ENCODE measurements around the gene TTYH2. TPM values are rescaled to one million over a fixed set of nuclear protein-coding genes. Genes with fewer than 3 reads are reported as not detected.
A peak's percentile ranks its signal among the peaks of the same experiment; 100 is the strongest.

TTYH2 gene
- total RNA-seq, 2 experiments from 2014 or later = 3.1 to 3.8 TPM

- Histone ChIP-seq H3K36me3 (ENCODE audit: insufficient read depth, low read length) (no peaks in the 10 kb centered on the region), H2AFZ (ENCODE audit: low read length) (no peak overlapping the region), H3K4me2 (ENCODE audit: low read length) (no peak overlapping the region), H3K9me3 (ENCODE audit: low read length) (no peaks in the 10 kb centered on the region), H3K27ac (ENCODE audit: low read depth, low read length, poor library complexity, severe bottlenecking) (no peak overlapping the region), H3K4me3 (ENCODE audit: low read depth, low read length, poor library complexity, severe bottlenecking) (no peak overlapping the region), H3K79me2 (ENCODE audit: insufficient read depth, low read depth, low read length) (no peaks in the 10 kb centered on the region), H4K20me1 (ENCODE audit: insufficient read depth, low read length) (no peaks in the 10 kb centered on the region), H3K4me1 (ENCODE audit: insufficient read depth, low read length, poor library complexity, severe bottlenecking) (peaks cover 17% of the 10 kb centered on the region), H3K9me2 (ENCODE audit: insufficient read depth, low read length) (no peaks in the 10 kb centered on the region)
- TF ChIP-seq CTCF (conservative IDR thresholded peaks at IDR 0.05; ENCODE audit: low read length) (no peak), EZH2phosphoT487 (IDR thresholded peaks at IDR 0.05; ENCODE audit: borderline replicate concordance, low read depth, low read length) (no peak)
- intact Hi-C loops (cut with micrococcal nuclease; ENCODE audit: unreplicated experiment) = no loop called here
- CTCF ChIA-PET (ENCODE audit: unreplicated experiment) = interaction anchor here (0.6 kb wide), 1 partner anchor 10 kb away, joined by 3 read pairs; no protein-coding TSS in a partner anchor
- peak; percentile 68 for DNase-seq (ENCODE audit: low spot score)
- no TSS peak for BruUV-seq (replicated peaks)
- POLR2A ChIA-PET = interaction anchor here (0.5 kb wide), 1 partner anchor 9 kb away, joined by 3 read pairs; no protein-coding TSS in a partner anchor
Observed at GRCh38 chr17:74190154-74190553, 23.2 kb upstream of the TTYH2 start.

GRCh38 chr17:74190807-74191406, 22.5 kb upstream of the TTYH2 start:
- no peak overlapping the region for H2AFZ ChIP-seq (ENCODE audit: low read length)
- no peaks in the 10 kb centered on the region for H3K36me3 ChIP-seq (ENCODE audit: insufficient read depth, low read length)
- ChIA-PET CTCF (ENCODE audit: unreplicated experiment) (interaction anchor here (0.9 to 1.0 kb wide), 2 partner anchors 9 to 12 kb away, joined by 3 read pairs; partner anchors contain the start of gene RPL38), POLR2A (interaction anchor here (0.7 kb wide), 1 partner anchor 33 kb away, joined by 6 read pairs; no protein-coding TSS in a partner anchor)
- H3K4me1 ChIP-seq (ENCODE audit: insufficient read depth, low read length, poor library complexity, severe bottlenecking) = peaks cover 17% of the 10 kb centered on the region
- H3K4me3 ChIP-seq (ENCODE audit: low read depth, low read length, poor library complexity, severe bottlenecking) = no peak overlapping the region
- intact Hi-C loops (cut with micrococcal nuclease; ENCODE audit: unreplicated experiment) = no loop called here
- H3K9me2 ChIP-seq (ENCODE audit: insufficient read depth, low read length) = no peaks in the 10 kb centered on the region
- H3K27ac ChIP-seq (ENCODE audit: low read depth, low read length, poor library complexity, severe bottlenecking) = no peak overlapping the region
- TF ChIP-seq EZH2phosphoT487 (IDR thresholded peaks at IDR 0.05; ENCODE audit: borderline replicate concordance, low read depth, low read length) (no peak), CTCF (conservative IDR thresholded peaks at IDR 0.05; ENCODE audit: low read length) (no peak)
- no peaks in the 10 kb centered on the region for H4K20me1 ChIP-seq (ENCODE audit: insufficient read depth, low read length)
- no peak for DNase-seq (ENCODE audit: low spot score)
- no peaks in the 10 kb centered on the region for H3K9me3 ChIP-seq (ENCODE audit: low read length)
- no TSS peak for BruUV-seq (replicated peaks)
- no peak overlapping the region for H3K4me2 ChIP-seq (ENCODE audit: low read length)
- H3K79me2 ChIP-seq (ENCODE audit: insufficient read depth, low read depth, low read length) = no peaks in the 10 kb centered on the region
